NT2/D1 (cell line): ENCODE data around the gene CYP26B1.

Source experiments
- YY1 ChIP-seq: IDR thresholded peaks from 2 replicates; pipeline ENCODE4 v1.6.1; 2011; ENCODE audit not compliant: insufficient read length, insufficient read depth
- ZNF274 ChIP-seq: IDR thresholded peaks from 2 replicates; pipeline ENCODE4 v1.6.1; 2011; ENCODE audit warnings: mild to moderate bottlenecking, low read depth, low read length

DNA sequence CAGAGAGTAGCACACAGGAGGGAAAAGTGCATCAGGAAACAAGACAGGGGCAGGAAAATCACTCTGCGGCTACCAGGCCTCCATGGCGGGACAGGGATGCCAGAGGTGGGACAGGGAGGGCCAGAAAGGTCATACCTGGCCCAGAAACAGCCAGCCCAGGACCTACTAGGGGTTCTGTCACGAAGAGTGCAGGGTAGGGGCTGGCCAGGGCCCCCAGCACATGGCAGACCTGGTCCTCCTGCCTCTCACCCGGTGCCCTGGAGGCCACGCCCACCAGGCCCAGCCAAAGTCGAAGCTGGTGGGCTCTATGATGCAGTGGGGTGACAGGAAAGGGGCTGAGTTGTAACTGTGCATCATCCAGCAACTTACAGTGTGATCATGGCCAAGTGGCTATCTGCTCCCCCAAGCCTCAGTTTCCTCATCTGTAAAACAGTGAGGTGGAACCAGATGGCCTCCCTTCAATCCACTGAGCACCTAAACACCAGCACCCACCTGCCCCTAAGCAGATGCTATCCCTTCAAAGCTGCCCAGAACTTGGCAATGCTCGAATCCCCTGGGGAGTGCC, 10.6 kb downstream of the CYP26B1 start:
- TF ChIP-seq ZNF274 (no peak), YY1 (no peak)
